ENCODE results near the gene SKIC2.

DNA sequence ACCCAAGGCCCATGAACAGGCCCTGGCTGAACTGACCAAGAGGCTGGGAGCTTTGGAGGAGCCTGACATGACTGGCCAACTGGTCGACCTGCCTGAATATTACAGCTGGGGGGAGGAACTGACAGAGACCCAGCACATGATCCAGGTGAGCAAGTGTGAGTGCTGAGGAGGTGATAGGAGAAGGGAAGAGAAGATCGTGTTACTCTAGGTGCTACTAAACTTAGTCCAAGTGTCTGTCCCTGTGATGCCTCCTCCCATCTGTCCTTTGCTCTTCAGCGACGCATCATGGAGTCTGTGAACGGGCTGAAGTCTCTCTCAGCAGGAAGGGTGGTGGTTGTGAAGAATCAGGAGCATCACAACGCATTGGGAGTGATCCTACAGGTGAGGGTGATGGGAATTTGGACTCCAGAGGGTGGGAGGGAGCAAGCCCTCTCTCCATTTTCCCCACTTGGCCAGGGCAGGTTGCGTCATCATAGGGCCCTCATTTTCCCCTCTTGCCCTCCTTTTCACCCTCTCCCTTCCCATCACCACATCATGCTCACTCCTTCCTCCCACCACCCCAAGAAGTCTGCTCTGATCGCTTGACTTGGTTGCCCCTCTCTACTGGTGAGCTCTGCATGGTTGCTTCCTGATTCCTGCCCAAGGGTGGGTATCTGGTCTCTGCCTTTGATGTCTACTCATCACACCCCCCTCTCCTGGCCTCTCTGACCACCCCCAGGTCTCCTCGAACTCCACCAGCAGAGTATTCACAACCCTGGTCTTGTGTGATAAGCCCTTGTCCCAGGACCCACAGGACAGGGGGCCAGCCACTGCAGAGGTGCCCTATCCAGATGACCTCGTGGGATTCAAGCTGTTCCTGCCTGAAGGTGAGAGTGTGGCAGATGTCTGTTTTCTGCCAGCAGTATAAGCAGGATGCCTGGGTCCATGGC is 8.3 kb downstream of the SKIC2 start:
- no peak for TF ChIP-seq POLR2A (IDR thresholded peaks at IDR 0.05)
- TF ChIP-seq, protein P1, sequence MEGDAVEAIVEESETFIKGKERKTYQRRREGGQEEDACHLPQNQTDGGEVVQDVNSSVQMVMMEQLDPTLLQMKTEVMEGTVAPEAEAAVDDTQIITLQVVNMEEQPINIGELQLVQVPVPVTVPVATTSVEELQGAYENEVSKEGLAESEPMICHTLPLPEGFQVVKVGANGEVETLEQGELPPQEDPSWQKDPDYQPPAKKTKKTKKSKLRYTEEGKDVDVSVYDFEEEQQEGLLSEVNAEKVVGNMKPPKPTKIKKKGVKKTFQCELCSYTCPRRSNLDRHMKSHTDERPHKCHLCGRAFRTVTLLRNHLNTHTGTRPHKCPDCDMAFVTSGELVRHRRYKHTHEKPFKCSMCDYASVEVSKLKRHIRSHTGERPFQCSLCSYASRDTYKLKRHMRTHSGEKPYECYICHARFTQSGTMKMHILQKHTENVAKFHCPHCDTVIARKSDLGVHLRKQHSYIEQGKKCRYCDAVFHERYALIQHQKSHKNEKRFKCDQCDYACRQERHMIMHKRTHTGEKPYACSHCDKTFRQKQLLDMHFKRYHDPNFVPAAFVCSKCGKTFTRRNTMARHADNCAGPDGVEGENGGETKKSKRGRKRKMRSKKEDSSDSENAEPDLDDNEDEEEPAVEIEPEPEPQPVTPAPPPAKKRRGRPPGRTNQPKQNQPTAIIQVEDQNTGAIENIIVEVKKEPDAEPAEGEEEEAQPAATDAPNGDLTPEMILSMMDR (IDR thresholded peaks at IDR 0.05): no peak
